DMS153 treated with DMSO at 0.1 percent for 48 hours (cell line): ENCODE measurements around the gene CAMSAP1.
"Not testable (repeated sequence)": the region's sequence is repeated elsewhere in the genome, so short reads cannot be mapped to it uniquely, and the experiment has no call there.

Experiments used
- DNase-seq: peaks from one replicate; lab custom pipeline; 2025; ENCODE audit not compliant: unreplicated experiment; lab: John Stamatoyannopoulos, UW

CAMSAP1 gene

GRCh38 chr9:135907431-135908092 is at the start of gene CAMSAP1:
TSS of gene CAMSAP1 (minus strand) at chr9:135907546. CDS start at chr9:135907159, 387 bp downstream.
- peak; percentile 87 for DNase-seq

- no peak for DNase-seq
Observed at GRCh38 chr9:135956802-135957174, 49.4 kb upstream of the CAMSAP1 start.

GRCh38 chr9:135955934-135956801 is 48.8 kb upstream of the CAMSAP1 start:
- DNase-seq, result no peak

- no peak for DNase-seq
Observed at GRCh38 chr9:135952664-135953206, 45.4 kb upstream of the CAMSAP1 start.

GRCh38 chr9:135951889-135952663 is 44.7 kb upstream of the CAMSAP1 start:
- DNase-seq, result peak; percentile 46

- DNase-seq, result not testable (repeated sequence)
Observed at GRCh38 chr9:135951310-135951709, 44.0 kb upstream of the CAMSAP1 start.

GRCh38 chr9:135950841-135951240 is 43.5 kb upstream of the CAMSAP1 start:
- not testable (repeated sequence) for DNase-seq

- no peak for DNase-seq
Observed at GRCh38 chr9:135950135-135950682, 42.9 kb upstream of the CAMSAP1 start.

- no peak for DNase-seq
Observed at GRCh38 chr9:135949501-135950134, 42.3 kb upstream of the CAMSAP1 start.

GRCh38 chr9:135948968-135949367 is 41.6 kb upstream of the CAMSAP1 start:
- no peak for DNase-seq

GRCh38 chr9:135948446-135948845 is 41.1 kb upstream of the CAMSAP1 start:
- DNase-seq, result no peak

- DNase-seq, result no peak
Observed at GRCh38 chr9:135947582-135947981, 40.2 kb upstream of the CAMSAP1 start.

GRCh38 chr9:135947105-135947504 is 39.8 kb upstream of the CAMSAP1 start:
- not testable (repeated sequence) for DNase-seq

- no peak for DNase-seq
Observed at GRCh38 chr9:135946392-135946994, 39.1 kb upstream of the CAMSAP1 start.

GRCh38 chr9:135945969-135946368 is 38.6 kb upstream of the CAMSAP1 start:
- DNase-seq, result no peak

- no peak for DNase-seq
Observed at GRCh38 chr9:135944444-135945252, 37.3 kb upstream of the CAMSAP1 start.

GRCh38 chr9:135943604-135944003 is 36.3 kb upstream of the CAMSAP1 start:
- DNase-seq, result not testable (repeated sequence)

- no peak for DNase-seq
Observed at GRCh38 chr9:135941288-135941995, 34.1 kb upstream of the CAMSAP1 start.
